ENCODE measurements around the gene GALK2. TPM values are rescaled to one million over a fixed set of nuclear protein-coding genes. Genes with fewer than 3 reads are reported as not detected.
"Not testable (repeated sequence)": the region's sequence is repeated elsewhere in the genome, so short reads cannot be mapped to it uniquely, and the experiment has no call there.

The GALK2 gene
- total RNA-seq, 1 experiment from 2014 or later = 25.0 TPM

DNA sequence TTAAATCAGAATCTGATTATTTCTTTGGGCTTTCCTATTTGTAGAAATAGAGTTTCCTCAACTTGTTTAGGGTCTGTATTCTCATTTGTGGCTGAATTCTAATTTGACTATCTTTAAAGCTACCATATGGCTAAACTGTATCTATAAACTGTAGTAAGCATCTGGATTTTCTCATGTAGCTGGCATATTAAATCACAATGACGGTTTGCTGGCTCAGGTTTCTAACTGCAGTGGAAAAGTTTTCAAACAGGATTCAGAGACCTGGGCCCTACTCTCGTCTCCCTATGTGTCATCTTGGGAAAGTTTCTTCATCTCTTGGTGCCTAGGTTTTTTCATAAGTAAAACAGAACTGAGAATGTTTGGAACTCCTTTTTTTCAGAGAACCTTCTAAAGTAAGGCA is 68.3 kb downstream of the GALK2 start:
- H3K4me3 ChIP-seq = no peak overlapping the region
- DNase-seq = peak; percentile 25
- H3K27me3 ChIP-seq = no peaks in the 10 kb centered on the region
- no peaks in the 10 kb centered on the region for H3K9me3 ChIP-seq
- H3K36me3 ChIP-seq = peaks cover 16% of the 10 kb centered on the region

- DNase-seq = no peak
- peaks cover 21% of the 10 kb centered on the region for H3K36me3 ChIP-seq
- H3K4me3 ChIP-seq = no peak overlapping the region
- no peaks in the 10 kb centered on the region for H3K27me3 ChIP-seq
- H3K9me3 ChIP-seq = no peaks in the 10 kb centered on the region
Measured at GRCh38 chr15:49239105-49239504, 69.1 kb downstream of the GALK2 start.

- no peak overlapping the region for H3K4me3 ChIP-seq
- DNase-seq = peak; percentile 92
- no peaks in the 10 kb centered on the region for H3K27me3 ChIP-seq
- H3K9me3 ChIP-seq = no peaks in the 10 kb centered on the region
- peaks cover 27% of the 10 kb centered on the region for H3K36me3 ChIP-seq
Measured at GRCh38 chr15:49242820-49243219, 72.8 kb downstream of the GALK2 start.

DNA sequence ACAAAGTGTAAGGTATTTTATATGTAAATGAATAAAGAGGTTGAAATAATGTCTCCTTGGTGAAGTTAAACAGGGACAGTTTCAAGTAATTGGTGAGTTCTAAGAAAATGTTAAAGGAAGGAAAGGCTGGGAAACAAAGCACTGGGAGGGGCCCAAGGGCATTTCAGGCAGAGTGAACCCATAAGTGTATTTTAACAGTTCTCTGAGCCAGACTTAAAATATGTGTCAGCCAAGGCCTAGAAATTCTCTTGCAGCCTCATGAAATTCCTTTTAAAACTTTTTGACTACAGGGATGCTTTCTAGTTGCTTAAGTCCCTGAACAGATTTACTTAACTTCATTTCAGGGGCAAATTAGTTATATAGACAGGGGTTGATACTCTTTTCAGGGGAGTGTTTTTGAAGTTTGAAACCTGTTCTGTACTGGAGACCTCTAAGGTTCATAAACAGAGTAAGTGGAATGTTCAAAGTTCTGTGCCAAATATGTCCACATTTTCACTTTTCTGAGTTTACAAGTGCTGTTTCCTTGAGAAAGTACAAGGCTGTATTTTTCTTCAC is 77.6 kb downstream of the GALK2 start:
- no peak overlapping the region for H3K4me3 ChIP-seq
- peaks cover 3% of the 10 kb centered on the region; the same call in 1 of the 2 replicates for H3K9me3 ChIP-seq
- DNase-seq = no peak
- H3K36me3 ChIP-seq = peaks cover 22% of the 10 kb centered on the region
- H3K27me3 ChIP-seq = no peaks in the 10 kb centered on the region

DNA sequence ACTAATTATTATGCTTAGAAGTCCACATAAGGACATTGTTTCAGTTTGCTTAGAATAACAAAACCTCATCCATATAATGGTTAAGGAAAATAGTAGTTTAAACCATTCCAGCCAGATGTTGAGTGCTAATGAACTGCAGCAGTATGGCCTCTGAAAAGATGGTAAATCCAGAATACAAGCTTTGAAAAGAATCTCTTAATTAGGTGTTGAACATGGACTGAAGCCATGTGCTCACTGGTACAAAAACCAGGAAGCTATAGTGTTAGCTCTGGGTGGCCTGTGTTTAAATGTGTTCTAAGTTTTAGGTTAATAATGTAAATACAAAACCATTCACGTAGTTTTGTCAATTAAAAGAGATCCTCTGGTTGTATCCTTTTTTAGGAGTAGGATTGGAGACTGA is 78.2 kb downstream of the GALK2 start:
- Histone ChIP-seq H3K36me3 (peaks cover 19% of the 10 kb centered on the region), H3K27me3 (no peaks in the 10 kb centered on the region), H3K9me3 (peaks cover 3% of the 10 kb centered on the region; the same call in 1 of the 2 replicates), H3K4me3 (no peak overlapping the region)
- no peak for DNase-seq

- Histone ChIP-seq H3K36me3 (no peaks in the 10 kb centered on the region), H3K4me3 (no peak overlapping the region), H3K9me3 (peaks cover 5% of the 10 kb centered on the region; the same call in 1 of the 2 replicates), H3K27me3 (no peaks in the 10 kb centered on the region)
- DNase-seq = no peak
Measured at GRCh38 chr15:49255966-49256759, 86.1 kb downstream of the GALK2 start.

DNA sequence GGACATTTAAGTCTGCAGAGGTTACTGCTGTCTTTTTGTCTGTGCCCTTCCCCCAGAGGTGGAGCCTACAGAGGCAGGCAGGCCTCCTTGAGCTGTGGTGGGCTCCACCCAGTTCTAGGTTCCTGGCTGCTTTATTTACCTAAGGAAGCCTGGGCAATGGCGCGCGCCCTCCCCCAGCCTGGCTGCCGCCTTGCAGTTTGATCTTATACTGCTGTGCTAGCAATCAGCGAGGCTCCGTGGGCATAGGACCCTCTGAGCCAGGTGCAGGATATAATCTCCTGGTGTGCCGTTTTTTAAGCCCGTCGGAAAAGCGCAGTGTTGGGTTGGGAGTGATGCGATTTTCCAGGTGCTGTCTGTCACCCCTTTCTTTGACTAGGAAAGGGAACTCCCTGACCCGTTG is 95.1 kb downstream of the GALK2 start:
- not testable (repeated sequence) for H3K27me3 ChIP-seq, H3K4me3 ChIP-seq

GRCh38 chr15:49265911-49266310 is 95.9 kb downstream of the GALK2 start:
- no peak overlapping the region for H3K4me3 ChIP-seq
- peak; percentile 12 for DNase-seq

More for the DNA sequence above, 95.1 kb downstream of the GALK2 start:
- DNase-seq, H3K9me3 ChIP-seq, H3K36me3 ChIP-seq: not testable (repeated sequence)

DNA sequence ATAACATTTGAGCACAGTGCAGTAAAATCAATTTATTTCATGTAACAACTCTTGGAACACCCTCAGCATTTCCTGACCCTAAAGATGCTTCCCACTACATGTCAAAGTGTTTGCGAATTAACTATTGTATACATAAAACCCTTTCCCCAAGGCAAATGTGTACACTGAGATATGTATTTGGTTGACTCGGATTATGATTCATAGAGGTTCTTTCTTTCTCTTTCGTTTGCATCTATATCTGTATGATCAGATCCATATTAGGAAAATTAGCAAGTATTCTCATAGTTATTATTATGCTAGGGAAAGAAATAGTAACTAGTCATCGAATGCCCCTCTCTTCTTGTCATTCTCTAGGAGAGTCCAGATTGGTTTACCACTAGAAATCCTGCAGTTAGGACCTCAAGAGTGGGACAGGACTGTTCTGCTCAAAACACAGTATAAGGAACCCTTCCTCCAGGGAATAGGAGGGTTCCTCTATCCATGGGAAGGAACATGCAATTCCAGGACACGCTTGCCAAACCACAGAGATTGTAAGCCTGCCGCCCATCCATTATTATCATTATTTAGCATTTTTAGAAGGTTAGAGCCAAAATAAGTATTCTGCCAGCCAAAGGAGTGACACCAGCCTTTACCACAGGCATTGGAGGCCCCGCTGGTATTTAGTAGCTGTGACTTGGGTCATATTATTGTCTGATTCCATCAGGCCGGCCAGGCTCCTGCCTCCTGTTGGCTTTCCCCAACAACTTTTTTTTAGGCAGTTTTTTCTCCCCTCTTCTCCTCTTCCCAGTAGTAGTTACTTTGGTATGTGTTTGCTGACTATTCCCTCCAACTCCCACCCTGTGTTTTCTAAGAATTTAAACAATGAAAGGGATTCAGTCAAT is 100.7 kb downstream of the GALK2 start:
- Histone ChIP-seq H3K27me3 (no peaks in the 10 kb centered on the region), H3K36me3 (peaks cover 2% of the 10 kb centered on the region; the same call in 1 of the 2 replicates), H3K9me3 (peaks cover 3% of the 10 kb centered on the region; the same call in 1 of the 2 replicates), H3K4me3 (no peak overlapping the region; the same call in 1 of the 2 replicates)
- peak; percentile 88 for DNase-seq

More at GRCh38 chr15:49265911-49266310, 95.9 kb downstream of the GALK2 start:
- Histone ChIP-seq H3K9me3 (peaks cover 6% of the 10 kb centered on the region), H3K36me3 (peaks cover 2% of the 10 kb centered on the region; the same call in 1 of the 2 replicates), H3K27me3 (no peaks in the 10 kb centered on the region)

GRCh38 chr15:49273734-49274318 is 103.8 kb downstream of the GALK2 start:
- DNase-seq = no peak
- Histone ChIP-seq H3K27me3 (no peaks in the 10 kb centered on the region), H3K36me3 (no peaks in the 10 kb centered on the region), H3K4me3 (no peak overlapping the region), H3K9me3 (no peaks in the 10 kb centered on the region)

DNA sequence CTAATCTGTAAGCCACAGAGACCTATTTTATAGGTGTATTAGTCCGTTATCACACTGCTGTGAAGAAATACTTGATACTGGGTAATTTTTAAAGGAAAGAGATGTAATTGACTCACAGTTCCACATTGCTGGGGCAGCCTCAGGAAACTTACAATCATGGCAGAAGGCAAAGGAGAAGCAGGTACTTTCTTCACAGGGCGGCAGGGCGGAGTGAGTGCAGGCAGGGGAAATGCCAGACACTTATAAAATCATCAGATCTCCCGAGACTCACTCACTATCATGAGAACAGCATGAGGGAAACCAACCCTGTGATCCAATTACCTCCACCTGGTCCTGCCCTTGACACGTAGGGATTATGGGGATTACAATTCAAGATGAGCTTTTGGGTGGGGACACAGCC is 108.7 kb downstream of the GALK2 start:
- Histone ChIP-seq H3K4me3 (no peak overlapping the region), H3K9me3 (no peaks in the 10 kb centered on the region), H3K36me3 (peaks cover 4% of the 10 kb centered on the region), H3K27me3 (no peaks in the 10 kb centered on the region)
- no peak for DNase-seq

GRCh38 chr15:49279521-49280456 is 109.7 kb downstream of the GALK2 start:
- Histone ChIP-seq H3K27me3 (no peaks in the 10 kb centered on the region), H3K4me3 (no peak overlapping the region), H3K36me3 (peaks cover 9% of the 10 kb centered on the region), H3K9me3 (no peaks in the 10 kb centered on the region)
- no peak for DNase-seq

GRCh38 chr15:49282366-49282765 is 112.3 kb downstream of the GALK2 start:
- DNase-seq = peak; percentile 41
- Histone ChIP-seq H3K36me3 (peaks cover 22% of the 10 kb centered on the region), H3K4me3 (no peak overlapping the region), H3K27me3 (no peaks in the 10 kb centered on the region), H3K9me3 (no peaks in the 10 kb centered on the region)

DNA sequence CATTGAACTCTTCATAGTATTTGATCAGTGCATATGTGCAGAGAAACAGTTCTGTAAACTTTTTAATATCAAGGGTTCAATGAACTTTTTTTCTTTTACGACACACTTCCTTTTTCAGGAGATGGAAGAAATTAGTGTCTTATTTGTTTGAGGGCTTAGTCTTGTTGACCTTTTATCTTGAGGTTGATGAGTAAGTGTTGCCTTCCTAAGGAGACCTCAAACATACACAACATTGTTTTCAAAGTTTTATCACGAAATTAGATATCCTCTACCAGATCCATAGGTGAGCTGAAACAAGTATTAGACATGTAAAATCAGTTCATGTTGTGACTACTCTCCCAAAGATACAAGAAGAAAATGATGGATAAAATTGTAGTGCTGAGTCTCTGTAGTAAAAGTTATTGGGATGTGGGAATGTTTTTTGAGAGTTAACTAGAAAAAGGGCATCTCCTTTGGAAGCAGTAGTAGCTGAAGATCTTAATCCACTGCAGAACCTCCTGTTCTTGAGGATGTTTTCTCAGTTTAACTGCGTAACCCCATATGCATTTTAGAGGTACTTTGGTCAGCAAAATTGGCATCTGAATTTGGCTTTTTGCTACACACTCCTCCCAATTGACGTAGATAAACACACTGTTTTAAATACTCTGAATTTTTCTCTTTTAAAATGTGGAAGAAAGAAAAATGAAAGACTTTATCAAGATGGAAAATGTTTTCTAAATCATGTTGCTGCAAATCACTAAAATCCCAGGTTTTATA is 116.8 kb downstream of the GALK2 start:
- no peaks in the 10 kb centered on the region for H3K27me3 ChIP-seq
- peaks cover 25% of the 10 kb centered on the region for H3K36me3 ChIP-seq
- no peak overlapping the region for H3K4me3 ChIP-seq
- DNase-seq = no peak
- no peaks in the 10 kb centered on the region for H3K9me3 ChIP-seq

- no peaks in the 10 kb centered on the region for H3K27me3 ChIP-seq
- DNase-seq = no peak
- H3K9me3 ChIP-seq = no peaks in the 10 kb centered on the region
- H3K4me3 ChIP-seq = no peak overlapping the region
- peaks cover 25% of the 10 kb centered on the region for H3K36me3 ChIP-seq
Measured at GRCh38 chr15:49287481-49287880, 117.4 kb downstream of the GALK2 start.

All from MG63 (cell line).